CD4-positive, alpha-beta T cell treated with Interleukin-6 for 4 hours (primary cell): ENCODE results near the gene HCRTR1.
"Not testable (repeated sequence)": the region's sequence is repeated elsewhere in the genome, so short reads cannot be mapped to it uniquely, and the experiment has no call there.

Source experiments
- DNase-seq: peaks from one replicate; pipeline ENCODE4 v3.0.0-alpha.2; 2020; ENCODE audit warnings: mixed read lengths

HCRTR1 gene

DNA sequence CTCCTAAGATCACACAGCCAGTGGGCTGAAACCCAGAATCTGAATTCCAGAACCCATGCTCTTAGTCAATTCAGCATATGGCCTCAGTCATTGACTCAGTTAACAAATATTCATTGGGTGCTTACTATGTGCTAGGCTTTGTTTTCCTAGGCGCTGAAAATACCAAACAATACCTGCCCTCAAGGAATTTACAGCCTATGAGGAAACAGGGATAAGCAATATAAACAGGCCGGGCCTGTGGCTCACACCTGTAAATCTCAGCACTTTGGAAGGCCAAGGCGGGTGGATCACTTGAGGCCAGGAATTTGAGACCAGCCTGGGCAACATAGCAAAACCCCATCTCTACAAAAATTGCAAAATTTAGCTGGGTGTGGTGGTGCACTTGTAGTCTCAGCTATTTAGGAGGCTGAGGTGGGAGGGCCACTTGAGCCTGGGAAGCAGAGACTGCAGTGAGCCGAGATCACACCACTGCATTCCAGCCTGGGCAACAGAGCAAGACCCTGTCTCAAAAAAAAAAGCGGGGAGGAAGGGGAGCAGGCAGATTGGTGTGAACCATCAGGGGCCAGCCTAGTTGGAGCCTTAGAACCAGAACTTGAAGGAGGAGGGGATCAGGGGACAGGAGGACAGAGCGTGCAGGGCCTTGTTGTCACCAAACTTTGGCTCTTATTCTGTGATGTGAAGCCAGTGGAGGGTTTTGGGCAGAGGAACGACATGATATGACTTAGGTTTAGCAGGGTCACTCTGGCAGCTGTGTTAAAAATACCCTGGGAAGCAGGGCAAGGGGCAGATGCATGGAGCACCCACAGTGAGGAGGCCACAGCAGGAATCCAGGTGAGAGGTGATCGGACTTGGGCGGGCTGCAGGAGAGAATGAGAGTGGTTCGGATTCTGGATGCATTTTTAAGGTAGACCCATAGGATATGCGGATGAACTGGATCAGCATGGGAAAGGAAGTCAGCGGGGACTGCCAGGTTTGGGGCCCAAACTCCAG, 35.4 kb upstream of the HCRTR1 start:
- DNase-seq: no peak

- DNase-seq: no peak
These were observed 34.2 kb upstream of the HCRTR1 start for GRCh38 chr1:31583082-31583994.

GRCh38 chr1:31583995-31584868, 33.3 kb upstream of the HCRTR1 start:
- no peak for DNase-seq

- no peak for DNase-seq
These were observed 32.4 kb upstream of the HCRTR1 start for GRCh38 chr1:31584869-31585735.

GRCh38 chr1:31585736-31586365, 31.6 kb upstream of the HCRTR1 start:
- no peak for DNase-seq

DNA sequence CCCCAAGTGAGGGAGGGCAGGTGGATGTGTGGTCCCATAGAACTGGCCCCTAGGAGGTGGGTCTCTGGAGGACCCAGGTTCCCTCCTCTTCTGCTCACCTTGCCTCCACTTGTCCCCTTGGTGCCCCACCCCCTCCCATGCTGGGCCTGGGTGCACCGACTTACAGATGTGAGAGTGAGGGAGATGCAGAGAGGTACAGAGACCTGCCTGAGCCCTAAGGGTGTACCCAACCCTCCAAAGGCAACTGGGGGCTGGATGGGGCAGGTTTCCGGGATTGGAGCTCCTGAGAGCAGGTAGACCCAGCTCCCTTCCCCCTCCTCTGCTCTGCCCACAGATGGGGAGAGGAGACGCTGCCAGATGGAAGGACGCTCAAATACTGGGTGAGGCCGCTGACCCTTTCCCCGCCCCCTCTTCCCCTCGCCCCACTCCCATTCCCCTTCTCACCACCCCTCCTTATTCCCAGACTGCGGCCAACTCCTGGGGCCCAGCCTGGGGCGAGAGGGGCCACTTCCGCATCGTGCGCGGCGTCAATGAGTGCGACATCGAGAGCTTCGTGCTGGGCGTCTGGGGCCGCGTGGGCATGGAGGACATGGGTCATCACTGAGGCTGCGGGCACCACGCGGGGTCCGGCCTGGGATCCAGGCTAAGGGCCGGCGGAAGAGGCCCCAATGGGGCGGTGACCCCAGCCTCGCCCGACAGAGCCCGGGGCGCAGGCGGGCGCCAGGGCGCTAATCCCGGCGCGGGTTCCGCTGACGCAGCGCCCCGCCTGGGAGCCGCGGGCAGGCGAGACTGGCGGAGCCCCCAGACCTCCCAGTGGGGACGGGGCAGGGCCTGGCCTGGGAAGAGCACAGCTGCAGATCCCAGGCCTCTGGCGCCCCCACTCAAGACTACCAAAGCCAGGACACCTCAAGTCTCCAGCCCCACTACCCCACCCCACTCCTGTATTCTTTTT, 30.8 kb upstream of the HCRTR1 start:
- no peak for DNase-seq

DNA sequence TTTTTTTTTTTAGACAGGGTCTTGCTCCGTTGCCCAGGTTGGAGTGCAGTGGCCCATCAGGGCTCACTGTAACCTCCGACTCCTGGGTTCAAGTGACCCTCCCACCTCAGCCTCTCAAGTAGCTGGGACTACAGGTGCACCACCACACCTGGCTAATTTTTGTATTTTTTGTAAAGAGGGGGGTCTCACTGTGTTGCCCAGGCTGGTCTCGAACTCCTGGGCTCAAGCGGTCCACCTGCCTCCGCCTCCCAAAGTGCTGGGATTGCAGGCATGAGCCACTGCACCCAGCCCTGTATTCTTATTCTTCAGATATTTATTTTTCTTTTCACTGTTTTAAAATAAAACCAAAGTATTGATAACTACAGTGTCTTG, 30.2 kb upstream of the HCRTR1 start:
- DNase-seq: not testable (repeated sequence)

- peak; percentile 35 for DNase-seq
These were observed 29.6 kb upstream of the HCRTR1 start for GRCh38 chr1:31587720-31588423.

DNA sequence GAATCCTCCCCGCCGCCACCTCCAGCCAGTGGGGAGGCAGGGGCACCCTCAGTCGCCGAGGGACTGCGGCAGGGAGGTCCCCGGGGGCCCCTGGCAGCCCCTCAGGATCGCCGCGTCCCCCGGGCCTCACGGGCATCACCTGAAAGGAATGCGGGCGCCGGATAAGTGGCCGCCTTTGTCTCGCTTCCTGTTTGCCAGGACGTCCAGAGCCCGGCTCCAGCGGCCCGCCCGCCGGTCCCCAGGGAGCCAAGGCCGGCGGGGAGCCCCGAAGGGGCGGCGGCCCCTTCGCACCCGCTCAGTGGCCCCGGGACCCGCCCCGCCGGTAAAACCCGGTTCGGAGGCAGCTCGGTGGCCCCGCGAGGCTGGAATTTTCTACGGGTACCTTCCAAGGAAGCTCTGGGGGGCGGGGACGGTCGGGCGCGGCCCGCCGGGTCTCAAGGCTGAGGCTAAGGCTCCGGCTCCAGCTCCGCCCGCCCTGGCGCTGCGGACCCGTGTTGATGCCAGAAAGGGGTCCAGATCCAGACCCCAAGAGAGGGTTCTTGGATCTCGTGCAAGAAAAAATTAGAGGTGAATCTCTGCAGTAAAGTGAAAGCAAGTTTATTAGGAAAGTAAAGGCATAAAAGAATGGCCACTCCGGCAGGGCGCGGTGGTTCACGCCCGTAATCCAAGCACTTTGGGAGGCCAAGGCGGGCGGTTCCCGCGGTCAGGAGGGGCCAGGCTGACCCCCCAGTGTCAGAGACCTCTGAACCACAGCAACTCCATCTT, 28.6 kb upstream of the HCRTR1 start:
- no peak for DNase-seq

- DNase-seq: no peak
These were observed 25.9 kb upstream of the HCRTR1 start for GRCh38 chr1:31591425-31592093.

DNA sequence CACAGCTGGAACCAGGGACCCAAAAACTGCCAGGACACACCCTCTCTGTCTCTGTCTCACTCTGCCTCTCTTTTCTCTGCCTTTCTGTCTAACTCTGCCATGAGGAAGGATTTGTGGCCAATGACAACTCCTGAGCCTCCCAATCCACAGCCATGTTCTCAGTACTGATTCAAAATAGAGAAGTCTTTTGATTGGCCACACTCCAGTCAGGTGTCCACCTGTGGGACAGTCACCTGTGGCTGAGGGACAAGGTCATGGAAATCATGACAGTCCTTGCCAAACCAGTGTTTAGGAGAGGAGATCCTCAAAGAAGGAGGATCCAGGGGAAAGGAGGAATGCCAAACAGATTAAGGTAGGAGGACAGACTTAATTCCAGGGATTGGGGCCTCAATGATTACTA, 25.4 kb upstream of the HCRTR1 start:
- no peak for DNase-seq

GRCh38 chr1:31593136-31593665, 24.3 kb upstream of the HCRTR1 start:
- DNase-seq: no peak

DNA sequence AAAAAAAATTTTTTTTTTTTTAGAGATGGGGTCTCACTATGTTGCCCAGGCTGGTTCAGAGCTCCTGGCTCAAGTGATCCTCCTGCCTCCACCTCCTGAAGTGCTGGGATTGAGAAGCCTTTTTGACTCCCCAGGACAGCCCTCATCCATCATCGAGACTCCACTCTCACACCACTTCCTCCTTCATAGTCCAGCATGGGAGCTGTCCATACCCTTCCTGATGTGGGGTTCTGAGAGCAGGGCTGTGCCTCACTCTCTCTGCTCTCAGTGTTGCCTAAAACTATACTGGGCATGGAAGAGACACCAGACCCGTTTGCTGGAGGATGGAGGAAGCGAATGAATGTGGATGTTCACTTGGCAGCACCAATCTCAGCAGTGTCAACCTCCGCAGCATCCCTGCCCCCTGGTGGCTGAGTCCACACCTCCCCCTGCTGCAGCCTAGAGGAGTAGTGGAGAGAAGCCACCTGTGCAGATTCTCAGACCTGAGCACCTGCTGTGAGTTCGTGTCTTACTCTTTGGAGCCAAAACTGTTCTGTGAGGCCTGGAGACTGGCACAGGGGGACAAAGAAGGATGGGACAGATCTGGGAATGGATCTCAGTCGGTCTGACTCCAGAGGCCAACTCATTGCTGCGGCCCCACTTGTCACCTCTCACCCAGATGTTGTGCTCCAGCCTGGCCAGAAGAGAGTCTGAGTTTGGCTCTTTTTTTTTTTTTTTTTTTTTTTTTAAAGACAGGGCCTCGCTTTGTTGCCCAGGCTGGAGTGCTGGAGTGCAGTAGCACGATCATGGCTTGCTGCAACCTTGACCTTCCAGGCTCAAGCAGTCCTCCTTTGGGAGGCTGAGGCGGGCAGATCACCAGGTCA, 23.5 kb upstream of the HCRTR1 start:
- peak; percentile 72 for DNase-seq

DNA sequence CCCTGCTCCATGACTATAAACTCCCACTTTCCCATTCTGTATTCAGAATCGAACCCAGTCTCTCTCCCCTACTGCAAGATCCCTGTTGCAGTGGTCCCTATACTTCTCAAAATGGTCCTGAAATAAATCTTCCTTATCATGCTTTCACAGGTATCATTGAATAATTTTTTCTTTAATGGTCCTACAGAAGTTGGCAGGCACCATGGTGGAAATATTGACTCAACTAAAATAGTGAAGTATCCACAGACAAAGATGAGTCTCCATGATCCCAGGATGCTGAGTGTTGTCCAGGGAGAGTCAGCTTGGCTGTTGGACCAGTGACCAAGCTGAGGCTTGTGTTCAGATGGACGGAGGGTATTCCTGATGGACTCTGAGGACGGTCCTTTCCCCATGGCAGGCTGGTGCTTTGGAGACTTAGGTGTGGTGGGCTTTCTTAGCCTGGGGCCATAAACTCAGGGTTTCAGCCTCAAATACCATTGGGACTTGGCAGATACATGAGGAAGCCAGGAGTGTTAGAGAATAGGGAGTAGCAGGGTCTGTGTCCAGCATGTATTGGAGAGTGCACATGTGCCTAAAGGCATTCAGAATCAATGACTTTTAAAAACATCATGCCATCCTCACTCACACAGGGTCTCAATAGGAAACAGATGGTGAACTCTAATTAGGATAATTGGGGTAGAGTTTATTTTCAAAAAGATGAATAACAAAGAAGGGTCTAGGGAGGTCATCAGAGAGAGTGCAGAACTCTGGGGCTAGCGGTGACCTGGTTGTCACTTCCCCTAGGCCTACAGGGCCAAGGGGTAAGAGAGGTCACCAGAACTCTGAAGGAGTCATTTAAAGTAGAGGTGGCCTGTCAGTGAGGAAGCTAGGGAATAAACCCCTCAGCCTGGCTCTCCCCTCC, 21.4 kb upstream of the HCRTR1 start:
- DNase-seq: no peak

GRCh38 chr1:31596737-31597097, 20.8 kb upstream of the HCRTR1 start:
- DNase-seq: no peak

DNA sequence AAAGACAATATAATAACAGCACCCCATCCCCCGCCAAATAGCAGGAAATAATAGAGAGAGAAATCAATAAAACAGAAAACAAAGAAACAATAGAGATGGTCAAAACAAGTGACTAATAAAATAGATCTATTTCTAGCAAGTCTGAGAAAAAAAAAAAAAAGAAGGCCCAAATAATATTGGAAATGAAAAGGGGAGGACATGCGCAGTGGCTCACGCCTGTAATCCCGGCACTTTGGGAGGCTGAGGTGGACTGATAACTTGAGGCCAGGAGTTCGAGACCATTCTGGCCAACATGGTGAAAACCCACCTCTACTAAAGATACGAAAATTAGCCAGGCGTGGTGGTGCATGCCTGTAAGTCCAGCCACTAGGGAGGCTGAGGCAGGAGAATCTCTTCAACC, 18.5 kb upstream of the HCRTR1 start:
- no peak for DNase-seq
